GM11168 (cell line): Measurements from ENCODE around the gene CEBPZOS.
"Not testable (repeated sequence)": the region's sequence is repeated elsewhere in the genome, so short reads cannot be mapped to it uniquely, and the experiment has no call there.

Experiments used
- in situ Hi-C: fragments of 300-500 bp; cut with MboI; formaldehyde crosslinking; loops from one replicate; pipeline ENCODE4 v1.12.0; 2022; ENCODE audit warnings: low sequenced_read_pairs; ENCODE audit not compliant: unreplicated experiment

The CEBPZOS gene

GRCh38 chr2:37190290-37190689 lies 6.0 kb upstream of the CEBPZOS start:
- in situ Hi-C loops, result no loop called here

- in situ Hi-C loops, result no loop called here
These were observed 5.0 kb upstream of the CEBPZOS start for GRCh38 chr2:37191253-37191652.

DNA sequence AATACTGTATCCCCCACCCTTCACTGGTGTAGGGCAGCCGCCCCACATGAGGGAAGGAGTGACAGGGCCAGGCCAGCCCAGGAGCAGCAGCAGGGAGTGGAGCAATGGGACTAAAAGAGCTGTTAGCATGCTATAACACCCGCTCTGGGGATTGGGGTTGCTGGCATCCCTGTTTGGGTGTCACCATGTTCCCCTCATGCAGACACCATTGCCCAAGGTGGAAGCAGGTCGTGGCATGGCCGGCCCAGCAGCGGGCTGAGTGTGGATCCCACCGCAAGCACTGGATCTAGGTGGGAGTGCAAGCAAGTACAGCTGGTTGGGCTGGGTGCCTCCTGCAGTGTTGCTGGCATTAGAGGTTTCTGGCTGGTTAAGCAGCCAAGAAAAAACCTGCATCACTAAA lies 4.5 kb upstream of the CEBPZOS start:
- in situ Hi-C loops, result no loop called here

DNA sequence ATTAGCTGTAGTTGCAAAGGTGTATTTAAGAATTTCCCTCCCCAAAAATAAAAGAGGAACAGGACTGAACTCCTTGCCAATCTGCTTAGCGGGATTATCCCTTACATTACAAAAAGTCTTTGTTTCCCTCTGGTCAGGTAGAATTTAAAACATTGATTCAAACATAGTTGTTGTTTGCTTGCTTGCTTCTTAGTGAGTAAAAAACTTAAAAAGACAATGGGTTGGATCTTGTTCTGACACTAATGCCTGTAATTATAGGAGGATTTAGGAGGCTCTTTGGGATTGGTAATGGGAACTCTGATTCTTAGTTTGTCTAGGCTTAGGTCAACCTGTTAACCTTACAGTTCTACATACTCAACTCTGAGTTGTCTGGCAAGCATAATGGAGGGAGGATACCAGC lies 3.7 kb upstream of the CEBPZOS start:
- in situ Hi-C loops, result no loop called here

GRCh38 chr2:37195862-37196319 lies 405 bp upstream of the CEBPZOS start:
- in situ Hi-C loops, result not testable (repeated sequence)

GRCh38 chr2:37198681-37199065 lies 2.4 kb downstream of the CEBPZOS start:
- in situ Hi-C loops, result no loop called here

DNA sequence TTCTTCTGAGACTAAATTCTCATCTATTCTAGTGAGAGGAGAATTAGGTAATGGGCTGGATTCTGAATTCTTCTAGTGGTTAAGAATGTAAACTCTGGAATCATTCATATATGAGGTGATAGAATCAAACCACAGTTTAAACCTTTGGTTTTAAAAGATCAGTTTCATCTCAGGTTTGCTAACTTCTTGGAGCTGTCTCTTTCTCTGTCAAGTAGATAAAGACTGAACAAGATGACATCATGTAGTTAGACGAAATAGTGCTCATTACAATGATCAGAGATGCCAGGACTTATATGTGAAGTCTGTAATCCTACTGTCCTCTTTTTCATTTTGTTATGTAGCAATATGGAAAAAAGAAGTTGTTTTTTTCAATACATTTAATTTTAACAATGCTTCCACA lies 4.9 kb downstream of the CEBPZOS start:
- in situ Hi-C loops, result no loop called here

GRCh38 chr2:37201766-37202165 lies 5.5 kb downstream of the CEBPZOS start:
- in situ Hi-C loops, result no loop called here

- in situ Hi-C loops, result no loop called here
These were observed 7.4 kb downstream of the CEBPZOS start for GRCh38 chr2:37203708-37204107.

- in situ Hi-C loops, result not testable (repeated sequence)
These were observed 8.9 kb downstream of the CEBPZOS start for GRCh38 chr2:37205071-37205661.

DNA sequence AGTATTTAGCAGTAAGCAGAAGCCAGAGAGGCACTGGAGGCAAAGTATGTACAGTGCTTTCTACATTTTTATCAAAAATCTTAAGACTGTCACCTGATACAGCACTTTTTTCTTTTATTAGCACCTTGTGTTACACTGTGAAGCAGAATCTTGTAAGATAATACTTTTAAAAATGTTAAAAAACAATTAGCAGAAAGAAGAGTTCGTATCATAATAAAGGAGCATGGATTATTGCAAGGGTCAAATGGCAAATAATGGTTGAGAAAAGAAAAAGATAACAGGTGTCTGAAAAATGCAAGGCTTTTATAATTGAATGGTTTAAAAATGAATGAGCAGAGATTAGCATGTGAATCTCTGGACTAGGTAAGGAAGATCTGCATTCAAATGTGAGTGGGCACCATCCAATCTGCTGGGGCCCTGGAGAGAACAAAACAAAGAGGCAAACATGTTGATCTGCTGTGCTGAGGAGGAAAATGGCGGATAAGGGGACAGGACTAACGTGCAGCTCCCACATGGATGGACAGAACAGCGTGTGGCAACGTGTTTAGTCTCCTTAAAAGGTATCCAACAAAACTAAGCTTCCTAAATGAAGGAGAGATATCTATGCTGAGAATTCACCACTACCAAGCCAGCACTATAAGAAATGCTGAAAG lies 9.5 kb downstream of the CEBPZOS start:
- in situ Hi-C loops, result no loop called here

DNA sequence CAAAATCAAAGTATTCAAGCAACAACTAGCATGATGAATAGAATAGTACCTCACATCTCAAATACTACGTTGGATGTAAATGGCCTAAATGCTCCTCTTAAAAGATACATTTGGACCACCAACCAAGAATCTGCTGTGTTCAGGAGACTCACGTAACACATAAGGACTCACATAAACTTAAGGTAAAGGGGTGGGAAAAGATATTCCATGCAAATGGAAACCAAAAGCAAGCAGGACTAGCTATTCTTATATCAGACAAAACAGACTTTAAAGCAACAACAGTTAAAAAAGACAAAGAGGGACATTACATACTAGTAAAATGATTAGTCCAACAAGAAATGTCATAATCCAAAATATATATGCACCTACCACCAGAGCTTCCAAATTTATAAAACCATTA lies 10.5 kb downstream of the CEBPZOS start:
- in situ Hi-C loops, result not testable (repeated sequence)

DNA sequence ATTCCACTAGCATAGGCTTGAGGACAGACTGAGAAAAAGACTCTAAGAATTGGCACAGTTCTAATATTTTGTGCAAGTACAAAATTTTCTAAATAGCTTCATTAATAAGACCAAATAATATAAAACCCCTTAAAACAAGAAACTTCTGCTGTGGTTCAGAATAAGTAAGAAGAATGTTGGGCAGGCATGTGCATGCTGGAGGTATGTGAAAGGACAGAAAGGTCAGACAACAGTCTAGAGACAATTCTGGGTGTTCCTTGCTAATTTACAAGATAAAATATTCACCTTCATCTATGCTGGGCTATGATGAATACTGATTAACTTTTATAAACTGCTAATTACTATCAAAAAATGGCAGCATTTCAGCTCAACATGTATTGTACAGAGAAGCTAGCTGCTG lies 14.9 kb downstream of the CEBPZOS start:
- in situ Hi-C loops, result no loop called here

DNA sequence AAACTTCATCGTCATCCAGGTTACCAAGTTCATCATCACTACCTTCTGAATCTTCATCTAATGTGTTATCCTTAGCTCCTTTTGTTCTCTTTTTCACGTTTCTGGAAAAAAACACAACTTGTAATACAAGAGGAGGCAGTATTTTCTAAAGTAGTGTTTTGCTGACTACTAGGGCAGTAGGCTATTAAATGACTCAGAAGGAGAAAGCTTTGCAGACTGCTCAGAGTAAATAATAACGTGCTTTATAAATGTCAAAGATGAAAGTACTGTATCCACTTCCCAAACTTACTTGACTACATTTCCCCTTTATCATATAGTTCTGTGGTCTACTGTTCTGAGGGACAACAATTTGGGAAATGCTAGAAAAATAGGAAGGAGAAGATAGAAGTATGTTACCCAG lies 15.6 kb downstream of the CEBPZOS start:
- in situ Hi-C loops, result no loop called here

- in situ Hi-C loops, result no loop called here
These were observed 19.0 kb downstream of the CEBPZOS start for GRCh38 chr2:37215250-37215649.

DNA sequence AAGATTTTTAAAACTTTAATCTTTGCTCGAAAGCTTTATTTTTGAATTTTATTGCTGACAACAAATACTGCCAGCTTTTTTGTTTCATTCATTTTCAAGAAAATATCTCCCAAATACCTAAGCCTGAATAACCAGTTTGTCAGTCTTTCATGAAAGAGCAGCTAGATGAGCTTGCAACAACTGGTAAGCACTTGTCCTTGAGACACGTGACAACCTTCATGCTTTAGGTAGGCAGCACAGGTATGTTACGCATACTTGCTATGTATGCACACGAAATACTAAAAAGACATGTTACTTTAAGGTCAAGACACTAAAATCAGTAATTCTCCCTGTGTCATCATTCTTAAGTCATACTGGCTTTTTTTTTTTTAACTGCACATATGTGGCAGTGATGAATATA lies 22.8 kb downstream of the CEBPZOS start:
- in situ Hi-C loops, result no loop called here

- in situ Hi-C loops, result no loop called here
These were observed 26.8 kb downstream of the CEBPZOS start for GRCh38 chr2:37223131-37223530.

- in situ Hi-C loops, result no loop called here
These were observed 27.8 kb downstream of the CEBPZOS start for GRCh38 chr2:37224063-37224462.

- in situ Hi-C loops, result not testable (repeated sequence)
These were observed 28.8 kb downstream of the CEBPZOS start for GRCh38 chr2:37225129-37225528.

GRCh38 chr2:37226863-37227262 lies 30.6 kb downstream of the CEBPZOS start:
- in situ Hi-C loops, result no loop called here

GRCh38 chr2:37228788-37229187 lies 32.5 kb downstream of the CEBPZOS start:
- in situ Hi-C loops, result no loop called here

- in situ Hi-C loops, result no loop called here
These were observed 34.3 kb downstream of the CEBPZOS start for GRCh38 chr2:37230581-37230980.
